ENCODE results near the gene RAMACL.

The RAMACL gene

DNA sequence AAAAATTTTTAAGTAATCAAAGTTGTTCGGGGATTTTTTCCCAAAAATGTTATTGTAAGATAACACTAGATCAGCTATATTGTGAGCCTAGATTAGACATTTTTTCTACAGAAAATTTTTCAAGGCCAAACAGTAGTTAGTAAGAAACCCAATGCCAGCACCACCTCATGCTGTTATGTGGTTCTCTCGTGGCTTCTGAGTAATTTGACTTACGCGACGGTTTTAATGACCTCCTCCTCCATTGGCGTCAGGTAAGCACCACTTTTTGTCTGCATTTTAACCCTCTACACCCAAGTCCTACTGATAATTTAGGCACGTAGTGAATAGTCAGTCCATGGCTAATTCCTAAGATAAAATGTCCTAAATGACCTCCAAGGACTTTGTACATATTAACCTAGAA is 30.9 kb upstream of the RAMACL start:
- no peak for DNase-seq

DNA sequence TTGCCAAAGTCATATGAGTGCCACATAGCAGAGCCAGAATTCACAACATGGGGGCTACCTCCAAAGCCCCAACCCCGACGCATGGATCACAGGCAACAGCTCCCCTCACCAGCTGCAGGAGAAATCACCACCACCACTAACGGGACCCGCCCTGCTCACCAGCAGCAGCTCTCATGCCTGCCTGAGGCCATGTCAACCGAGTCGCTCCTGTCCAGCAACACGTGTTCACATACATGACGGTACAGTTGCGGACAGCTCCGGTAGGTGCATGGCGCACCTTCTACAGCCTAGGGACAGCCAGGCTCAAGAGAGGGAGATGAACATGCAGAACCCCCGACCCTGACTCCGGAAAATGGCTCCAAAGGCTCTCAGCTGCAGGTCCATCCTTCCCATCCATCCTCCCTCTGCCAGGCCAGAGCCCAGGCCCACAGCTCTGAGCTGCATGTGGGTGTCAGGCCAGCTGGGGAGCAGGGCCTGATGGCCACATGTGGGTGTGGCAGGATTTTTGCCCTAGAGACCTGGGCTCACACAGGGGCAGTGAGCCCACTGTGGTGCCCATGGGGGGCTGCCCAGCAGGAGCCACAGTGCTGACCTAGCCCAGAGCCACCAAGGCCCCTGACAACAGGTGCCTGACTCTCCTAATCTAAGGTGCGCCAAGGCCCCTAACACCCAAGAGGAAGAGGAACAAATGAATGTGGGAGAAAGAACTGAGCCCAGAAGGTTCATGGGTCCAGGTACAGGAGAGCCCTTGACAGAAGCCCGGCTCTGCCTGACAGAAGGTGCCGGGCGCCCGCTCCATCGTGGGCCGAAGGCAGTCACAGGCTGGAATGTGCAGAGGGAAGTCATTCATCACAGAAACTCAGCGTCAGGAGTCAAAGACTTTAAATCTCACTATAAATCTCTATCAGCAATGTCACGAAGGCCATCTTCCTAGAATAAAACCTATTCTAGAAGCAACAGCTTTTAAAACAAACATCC is 30.1 kb upstream of the RAMACL start:
- DNase-seq = no peak

DNA sequence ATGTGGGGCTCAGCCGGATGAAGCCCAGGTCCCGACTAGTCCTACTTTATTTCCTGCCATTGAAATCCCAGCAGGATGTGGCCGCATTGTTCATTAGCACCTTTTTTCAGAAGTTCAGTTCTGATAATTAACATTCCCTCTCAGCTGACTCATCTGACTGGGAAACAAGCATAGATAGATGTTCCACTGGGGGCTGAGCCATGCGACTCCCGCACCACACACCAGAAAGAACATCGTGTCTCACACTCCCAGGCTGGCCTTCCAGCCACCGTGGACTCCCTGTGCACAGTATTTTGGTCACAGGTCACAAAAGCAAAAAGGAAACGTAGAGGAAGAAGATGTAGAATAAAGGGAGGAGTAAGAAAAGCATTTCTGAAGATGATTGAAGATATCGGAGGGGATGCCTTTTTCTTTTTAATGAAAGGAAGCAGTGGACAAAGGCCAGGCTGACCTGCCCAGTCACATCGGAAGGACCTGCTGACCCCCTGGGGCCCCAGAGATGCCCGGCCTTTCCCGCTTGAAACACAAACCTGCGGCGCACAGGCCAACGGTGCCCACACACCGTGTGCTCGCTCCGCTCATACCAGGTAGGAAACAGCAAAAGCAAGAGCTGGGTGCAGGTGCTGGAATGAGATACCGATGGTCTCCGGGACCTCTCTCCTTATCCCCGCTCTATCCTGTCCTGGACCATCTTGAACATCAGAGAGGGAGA is 28.7 kb upstream of the RAMACL start:
- no peak for DNase-seq

DNA sequence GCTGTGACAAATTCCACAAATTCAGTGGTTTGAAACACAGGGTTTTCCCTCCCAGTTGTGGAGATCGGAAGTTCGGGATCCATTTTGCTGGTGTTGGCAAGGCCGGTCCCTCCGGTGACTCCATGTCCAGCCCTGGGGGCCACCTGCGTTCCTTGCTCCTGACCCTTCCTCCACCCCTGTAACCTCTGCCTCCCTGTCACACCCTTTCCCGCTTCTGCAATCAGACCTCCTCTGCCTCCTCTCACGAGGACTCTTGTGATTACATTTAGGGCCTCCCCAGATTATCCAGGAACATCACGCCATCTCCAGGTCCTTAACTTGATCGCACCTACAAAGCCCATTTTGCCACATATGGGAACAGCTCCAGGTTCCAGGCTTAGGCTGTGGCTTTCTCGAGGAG is 28.1 kb upstream of the RAMACL start:
- DNase-seq = no peak

DNA sequence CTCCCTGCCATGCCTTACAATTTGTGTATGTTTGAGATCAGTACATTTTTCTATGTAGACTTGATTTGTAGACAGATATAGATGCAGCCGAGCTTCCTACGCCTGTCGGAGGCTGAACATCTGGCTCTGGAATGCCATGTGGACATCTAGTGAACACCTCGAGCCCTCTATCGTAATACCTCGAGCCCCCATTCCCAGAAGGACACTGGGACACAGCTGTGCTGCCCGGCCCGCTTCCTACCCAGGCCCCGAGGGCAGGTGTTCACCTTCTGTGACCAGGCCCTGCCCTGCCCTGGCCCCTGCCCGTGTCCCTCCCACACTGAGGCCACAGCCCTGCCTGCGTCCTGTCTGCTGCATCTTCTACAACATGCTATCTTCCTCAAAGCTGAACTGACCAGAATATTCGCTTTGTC is 27.7 kb upstream of the RAMACL start:
- no peak for DNase-seq

DNA sequence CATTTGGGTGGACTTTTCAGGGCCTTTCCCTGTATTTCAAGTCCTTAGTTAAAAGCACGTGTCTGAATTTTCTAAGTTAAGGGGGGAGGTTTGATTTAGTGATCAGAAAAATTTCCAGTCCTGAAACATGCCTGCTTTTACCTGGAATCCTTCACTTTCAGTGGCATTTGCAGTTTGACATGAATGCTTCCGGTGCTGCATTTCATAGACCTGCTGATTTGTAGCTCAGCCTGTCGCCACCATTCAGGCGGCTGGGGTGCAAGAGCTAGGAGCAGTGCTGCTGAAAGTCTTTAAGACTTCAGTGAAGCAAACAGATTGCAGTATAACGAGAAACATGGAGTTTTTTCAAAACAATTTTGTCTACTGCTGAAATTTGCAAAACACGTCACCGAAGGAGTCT is 26.5 kb upstream of the RAMACL start:
- no peak for DNase-seq

DNA sequence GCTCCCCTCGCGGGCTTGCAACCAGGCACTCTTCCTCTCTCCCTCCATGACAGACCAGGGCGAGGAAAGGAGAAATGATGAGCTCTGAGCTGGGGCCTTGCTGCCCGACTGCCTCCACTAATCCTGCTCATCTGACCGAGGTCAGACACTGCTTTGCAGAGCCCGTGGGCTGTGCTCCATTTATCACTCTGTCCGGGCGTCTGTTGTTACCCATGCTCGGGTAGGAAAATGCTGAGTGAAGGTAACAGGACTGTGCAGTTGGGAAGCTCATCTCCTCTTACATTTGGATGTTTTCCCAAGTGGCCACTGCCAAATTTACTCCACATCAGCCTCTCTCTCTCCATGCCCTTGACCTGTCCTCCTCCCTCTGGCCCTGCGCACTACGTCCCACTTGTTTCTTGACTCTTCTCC is 26.0 kb upstream of the RAMACL start:
- DNase-seq = no peak

DNA sequence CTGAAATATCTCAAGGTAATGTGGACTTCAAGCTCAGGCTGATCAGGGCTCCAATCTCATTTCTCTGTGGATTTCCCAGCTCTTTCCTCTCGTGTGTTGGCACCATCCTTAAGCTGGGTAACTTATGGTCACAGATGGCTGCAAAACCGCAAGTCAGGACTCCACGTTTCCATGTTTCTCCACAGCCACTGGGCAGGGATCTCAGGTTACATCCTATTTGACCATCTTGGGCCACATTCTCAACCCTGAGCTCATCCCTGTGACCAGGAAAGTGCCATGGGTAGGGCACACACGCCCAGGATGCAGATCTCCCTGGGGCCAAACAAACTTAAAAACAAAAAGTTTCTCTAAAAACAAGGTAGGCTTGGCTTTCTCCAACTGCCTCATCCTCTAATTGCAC is 25.2 kb upstream of the RAMACL start:
- no peak for DNase-seq

DNA sequence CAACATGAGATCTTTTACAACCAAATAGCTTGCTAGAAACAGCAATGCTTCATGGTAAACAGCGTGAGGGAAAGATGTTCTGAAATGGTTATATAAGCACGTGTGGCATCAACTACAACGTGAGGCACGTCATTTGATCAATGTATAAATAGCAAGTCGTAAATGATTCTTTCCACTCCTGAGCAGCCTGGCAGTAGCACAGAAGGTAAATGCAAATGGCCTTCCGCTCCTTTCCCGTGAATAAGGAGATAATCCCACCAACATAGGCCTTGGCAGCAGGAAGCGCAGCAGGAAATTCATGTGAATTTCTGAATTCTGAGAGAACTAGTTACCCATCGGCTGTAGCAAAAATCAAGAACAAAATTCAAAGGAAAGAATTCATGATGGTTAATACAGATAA is 23.6 kb upstream of the RAMACL start:
- DNase-seq = no peak

DNA sequence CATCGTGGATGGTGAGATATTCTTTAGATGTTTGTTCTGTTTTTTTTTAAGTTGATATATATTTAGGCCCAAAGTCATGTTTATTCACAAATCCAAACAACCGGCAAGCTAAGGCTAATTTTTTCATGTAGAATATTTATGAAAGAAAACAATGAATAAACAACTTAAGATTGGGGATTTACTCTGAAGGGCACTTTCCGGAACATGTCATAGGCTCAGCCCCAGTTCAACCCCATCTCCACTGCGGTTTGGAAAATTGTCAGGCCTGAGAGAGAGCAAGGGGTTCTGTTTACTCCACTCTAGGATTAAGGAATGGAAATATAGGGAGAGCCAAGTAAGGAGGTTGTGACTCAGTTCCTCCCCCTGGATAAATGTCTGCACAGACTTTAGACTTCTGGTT is 22.3 kb upstream of the RAMACL start:
- no peak for DNase-seq

DNA sequence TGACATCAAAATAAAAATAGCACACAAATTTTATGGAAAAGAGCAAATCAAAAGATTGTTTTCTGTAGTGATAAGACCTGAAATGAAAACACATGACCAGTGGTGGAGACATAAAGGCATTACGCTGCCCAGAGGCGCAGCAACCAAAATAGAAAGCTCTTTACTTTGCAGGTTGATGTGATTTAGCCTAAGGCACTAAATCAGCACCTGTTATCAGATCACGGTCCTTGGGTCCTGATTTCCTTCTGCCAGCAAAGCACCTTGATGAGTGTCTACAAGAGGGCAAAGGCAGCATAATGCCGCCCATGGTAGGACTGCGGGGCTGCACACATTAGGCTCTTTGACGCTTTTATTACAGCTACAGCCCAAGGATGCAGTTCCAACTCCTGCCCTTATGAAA is 19.3 kb upstream of the RAMACL start:
- DNase-seq = no peak

DNA sequence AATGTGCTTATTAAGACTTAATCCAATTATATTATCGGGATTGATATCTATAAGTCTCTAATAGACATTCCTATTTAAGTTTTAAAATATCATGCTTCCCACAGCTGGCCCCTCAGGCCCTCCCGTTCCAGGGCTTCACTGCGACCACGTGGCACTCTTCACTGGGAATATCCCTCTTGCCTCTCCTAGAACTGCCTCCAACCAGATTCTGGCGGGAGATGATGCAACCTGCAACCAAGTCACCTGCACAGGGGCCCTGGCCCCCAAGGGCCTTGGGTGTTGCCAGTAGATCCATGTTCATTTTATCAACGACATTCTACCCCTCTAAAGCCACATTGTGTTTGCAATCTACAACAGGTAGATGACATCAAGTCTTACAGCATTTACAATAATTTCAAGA is 18.4 kb upstream of the RAMACL start:
- no peak for DNase-seq

DNA sequence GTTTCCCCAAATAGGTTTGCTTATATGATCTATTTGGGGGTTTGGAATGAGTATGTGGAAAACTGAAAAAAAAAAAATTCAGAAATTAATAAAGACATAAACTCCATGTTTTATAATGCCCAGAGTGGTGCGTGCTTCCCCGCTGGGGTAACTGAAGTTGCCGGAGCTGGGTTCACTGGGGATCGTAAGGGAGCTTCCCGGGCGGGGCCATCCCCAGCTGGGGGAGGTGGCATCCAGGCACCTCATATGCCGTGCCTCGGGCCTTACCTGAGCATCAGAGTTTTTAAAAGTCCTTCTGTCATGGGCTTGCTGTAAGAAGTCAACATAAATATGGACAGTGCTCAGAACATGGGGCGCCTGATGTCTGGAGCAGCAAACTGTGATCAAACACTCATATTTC is 17.9 kb upstream of the RAMACL start:
- no peak for DNase-seq

DNA sequence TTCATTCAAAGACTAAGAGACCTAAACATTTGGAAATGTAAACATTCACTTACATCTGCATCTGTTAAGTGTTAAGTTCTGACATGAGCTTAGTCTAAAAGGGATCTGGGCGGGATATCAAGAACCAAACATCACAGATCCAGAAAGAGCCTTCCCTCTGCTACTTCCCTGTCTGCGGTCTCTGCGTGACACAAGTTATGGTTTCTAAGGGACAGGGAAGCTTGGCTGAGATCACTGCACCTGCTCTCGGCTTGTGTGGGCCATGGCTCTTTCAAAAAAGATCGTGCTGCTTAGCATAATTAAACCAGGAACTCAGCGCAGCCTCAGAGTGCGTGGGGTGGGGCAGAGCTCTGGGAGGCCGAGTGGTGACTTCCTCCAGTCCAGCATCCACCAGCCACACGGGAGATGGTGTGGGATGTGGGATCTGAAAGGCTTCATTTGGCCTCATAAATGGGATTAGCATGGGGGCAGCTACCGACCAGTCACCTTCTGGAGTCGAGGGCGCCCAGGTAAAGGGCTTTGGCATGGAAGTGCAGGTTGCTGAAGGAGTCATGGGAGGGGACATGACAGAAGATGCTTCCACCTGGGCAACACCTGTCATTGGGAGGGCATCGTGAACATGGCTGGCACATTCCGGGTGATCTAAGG is 16.7 kb upstream of the RAMACL start:
- no peak for DNase-seq

DNA sequence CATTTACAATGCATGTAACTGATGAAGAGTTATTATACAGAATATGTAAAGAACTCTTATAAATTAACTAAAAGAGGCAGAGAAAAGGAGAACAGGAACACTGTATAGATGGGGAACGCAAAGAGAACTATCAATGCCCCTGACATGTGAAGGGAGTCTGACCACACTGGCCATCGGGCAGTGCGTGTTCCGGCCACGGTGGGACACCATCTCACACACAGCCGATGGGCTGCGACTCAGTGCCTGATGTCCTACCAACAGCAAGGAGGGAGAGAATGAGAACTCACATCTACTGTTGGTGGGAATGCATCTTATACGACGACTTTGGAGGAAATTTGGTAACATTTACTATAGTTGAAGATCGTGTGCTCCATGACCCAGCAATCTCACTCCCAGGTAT is 15.5 kb upstream of the RAMACL start:
- no peak for DNase-seq

DNA sequence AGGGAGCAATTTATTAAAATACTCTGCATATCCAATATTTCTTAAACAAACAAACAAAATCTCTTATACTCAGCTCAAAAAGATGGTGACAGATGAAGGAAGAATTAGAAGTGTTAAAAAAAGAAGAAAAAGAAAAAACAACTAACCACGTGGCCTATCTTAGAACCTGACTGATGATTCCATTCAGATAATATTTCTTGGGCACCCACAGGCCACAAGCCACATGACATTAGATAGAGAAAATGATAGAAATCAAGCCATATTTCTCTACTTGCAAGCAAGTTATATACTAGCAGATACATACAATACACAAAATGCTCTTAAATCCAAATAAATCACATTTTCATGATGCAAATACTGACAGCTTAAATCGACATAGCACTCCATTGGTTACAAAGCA is 14.5 kb upstream of the RAMACL start:
- DNase-seq = no peak

DNA sequence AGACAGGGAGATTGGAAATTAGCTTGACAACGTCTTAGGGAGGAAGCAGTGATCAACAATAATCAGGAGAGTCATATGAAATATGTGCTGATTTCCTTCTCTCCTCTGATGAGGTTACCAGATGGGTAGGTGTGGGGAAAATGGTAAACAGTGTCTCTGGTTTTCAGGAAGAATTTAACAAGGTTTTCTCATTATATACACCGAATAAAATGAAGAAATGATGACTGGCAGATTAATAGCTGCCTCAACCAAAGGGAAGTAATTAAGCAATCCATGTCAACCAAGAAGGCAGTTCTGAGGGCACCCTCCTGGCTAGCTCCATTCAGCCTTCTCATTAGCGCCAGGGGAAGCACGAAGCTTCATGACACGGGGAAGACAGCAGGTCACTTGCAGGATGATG is 12.7 kb upstream of the RAMACL start:
- no peak for DNase-seq

DNA sequence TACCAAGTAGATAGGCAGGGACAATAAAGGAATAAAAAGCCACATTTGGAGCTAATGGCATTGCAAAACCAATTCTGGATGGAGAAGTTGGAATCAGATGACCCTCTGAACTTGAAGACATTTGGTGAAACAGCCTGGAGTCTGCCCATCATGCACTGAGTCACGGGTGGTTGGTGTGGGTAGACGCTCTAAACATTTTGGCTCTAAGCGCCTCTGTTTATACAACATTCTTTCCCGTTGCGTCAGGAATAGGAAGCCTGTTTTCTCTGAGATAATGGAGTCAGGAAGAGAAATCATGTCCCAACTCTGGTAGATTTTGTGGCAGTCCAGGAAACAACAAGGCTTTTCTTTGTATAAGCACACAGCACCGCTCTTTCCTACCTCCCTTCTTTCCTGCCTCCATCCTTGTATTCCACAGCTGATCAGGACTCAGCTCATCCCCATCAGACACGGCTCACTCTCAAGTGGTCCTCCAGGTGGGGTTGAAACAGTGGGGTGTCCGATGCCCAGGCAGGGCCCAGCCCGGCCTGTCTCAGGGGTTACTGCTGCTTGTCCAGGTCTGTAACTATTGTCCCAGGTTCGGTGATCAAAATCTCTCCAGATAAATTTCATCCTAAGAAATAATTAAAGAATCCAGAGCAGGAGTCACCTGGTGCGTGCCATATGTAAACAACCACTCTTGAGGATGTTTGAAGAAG is 12.1 kb upstream of the RAMACL start:
- no peak for DNase-seq

DNA sequence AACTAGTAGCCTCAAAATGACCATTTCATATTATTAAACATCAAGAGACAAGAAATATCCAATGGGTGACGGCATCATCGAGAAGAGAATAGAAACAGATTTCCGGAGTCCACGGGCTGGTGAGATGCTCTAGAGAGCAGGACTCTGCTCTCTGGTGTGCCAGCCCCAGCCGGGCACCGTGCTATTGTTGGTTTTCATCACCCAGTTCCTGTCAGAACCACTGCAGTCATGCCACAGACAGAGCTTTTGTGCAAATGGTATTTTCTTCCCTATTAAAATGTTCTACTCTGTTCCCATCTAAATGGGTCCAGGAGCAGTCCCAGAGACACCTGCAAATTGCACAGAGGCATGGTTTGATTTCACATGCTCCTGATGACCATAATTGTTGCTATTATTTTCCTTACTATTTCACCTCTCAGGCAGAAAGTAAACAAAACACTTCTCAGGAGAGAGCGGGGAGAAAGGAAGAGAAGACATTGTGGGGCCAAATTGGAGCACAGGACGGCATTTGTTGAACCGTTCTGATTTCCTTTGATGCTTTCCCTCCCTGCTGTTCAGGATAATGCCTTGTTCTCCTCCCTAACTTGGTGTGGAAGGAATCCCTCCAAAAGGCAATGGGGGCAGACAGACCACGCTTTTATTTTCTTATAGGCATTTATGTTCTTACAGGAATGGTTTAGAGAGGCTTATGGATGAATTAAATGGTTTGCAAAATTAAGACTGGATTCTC is 11.4 kb upstream of the RAMACL start:
- DNase-seq = no peak

DNA sequence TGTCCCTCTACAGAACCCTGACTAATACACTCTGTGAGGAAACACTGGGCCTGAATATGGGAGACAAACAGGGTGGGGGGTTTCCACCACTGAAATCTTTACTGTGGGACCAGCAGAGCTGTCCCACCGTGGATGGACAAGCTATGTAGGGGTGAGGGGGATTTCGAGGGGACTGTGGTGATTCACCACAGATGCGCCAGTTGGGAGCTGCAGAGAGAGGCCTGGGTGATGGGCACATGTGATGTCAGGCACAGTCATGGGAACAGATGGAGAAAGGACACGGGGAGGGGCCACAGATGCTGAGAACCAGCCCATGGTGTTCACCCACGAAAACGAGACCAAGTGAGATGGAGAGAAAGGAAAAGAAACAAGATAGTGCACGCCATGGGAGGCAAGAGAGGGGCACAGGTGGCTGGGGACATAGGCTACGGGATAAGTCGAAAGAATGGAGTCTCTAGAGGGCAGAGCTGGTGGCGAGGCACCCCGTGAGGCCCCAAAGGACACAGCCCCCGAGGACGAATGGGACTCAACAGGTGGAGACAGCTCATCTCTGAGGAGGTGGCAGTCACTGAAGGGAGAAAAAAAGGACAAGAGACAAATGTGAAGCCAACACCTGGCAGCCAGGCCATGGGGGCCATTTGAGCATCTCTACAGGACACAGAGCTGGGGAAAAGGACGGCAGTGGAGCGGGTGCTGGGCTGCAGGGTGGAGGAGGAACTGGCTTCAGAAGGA is 10.5 kb upstream of the RAMACL start:
- DNase-seq = no peak

DNA sequence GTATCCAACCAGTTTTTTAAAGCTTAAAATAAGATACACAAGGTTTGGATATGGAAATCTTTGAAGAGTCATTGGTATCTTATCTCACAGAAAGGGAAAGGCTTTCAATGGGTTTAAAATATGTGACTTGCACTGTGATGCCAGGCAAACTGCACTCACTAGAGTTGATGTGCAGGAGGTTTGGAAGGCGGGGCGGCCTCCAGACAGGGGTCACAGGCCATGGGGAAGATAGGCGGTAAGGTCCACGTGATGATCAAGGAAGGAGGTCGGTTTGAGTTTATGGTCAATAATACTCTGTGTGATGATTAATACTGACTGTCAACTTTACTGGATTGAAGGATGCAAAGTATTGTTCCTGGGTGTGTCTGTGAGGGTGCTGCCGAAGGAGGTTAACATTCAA is 9.5 kb upstream of the RAMACL start:
- no peak for DNase-seq

All from NCI-H1930 (cell line).